GM18861 (cell line): ENCODE results near the gene NXN.
A peak's percentile ranks its signal among the peaks of the same experiment; 100 is the strongest.

ENCODE experiments used
- ATAC-seq: cut with Tn5 transposase; IDR thresholded peaks from one replicate; pipeline ENCODE4 v1.9.1; 2021; ENCODE audit not compliant: unreplicated experiment

The NXN gene

GRCh38 chr17:979539-980405 lies at the start of gene NXN:
Gene NXN (minus strand): TSS chr17:979776.
- ATAC-seq, result peak; percentile 56

GRCh38 chr17:1027044-1027443 lies 47.5 kb upstream of the NXN start:
- no peak for ATAC-seq

- no peak for ATAC-seq
Measured at GRCh38 chr17:1026599-1026975, 47.0 kb upstream of the NXN start.

DNA sequence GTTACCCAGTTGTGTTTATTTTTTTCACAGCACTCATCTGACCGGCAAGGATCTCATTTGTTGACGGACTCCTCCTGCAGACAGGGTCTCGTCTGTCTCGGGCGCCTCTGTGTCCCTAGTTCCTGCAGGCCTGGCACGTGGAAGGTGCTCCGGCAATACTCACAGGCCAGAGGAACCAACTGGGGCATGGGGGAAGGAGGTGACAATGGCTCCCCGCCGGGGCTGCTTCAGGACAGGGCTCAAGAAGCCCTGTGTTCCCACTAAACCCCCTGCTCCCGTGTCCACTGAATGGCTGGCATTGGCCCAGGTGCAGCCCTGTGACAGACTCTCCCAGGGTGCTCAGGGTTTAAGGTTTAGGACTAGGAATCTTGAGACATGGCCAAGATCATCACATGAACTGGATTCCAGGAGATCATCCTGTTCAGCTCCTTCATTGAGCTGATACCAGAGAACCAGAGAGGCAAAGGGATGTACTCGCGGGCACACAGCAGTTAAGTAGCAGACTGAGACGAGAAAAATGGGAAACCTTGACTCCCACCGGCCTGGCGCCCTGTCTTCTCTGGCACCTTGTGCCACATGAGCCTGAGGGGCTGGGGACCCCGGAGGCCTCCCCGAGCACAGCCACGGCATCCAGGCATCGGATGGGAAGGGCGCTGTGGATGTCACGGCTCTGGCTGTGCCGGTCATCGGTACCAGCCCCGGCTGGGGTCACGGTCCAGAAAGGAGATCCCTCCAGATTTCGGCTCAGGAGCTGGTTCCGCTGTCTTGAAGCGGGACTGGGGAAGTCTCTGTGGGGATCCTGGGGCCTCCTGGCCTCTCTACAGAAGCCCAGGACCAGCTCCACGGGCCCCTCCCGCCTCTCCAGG lies 46.4 kb upstream of the NXN start:
- no peak for ATAC-seq

GRCh38 chr17:1024076-1024475 lies 44.5 kb upstream of the NXN start:
- no peak for ATAC-seq

GRCh38 chr17:1022278-1023024 lies 42.9 kb upstream of the NXN start:
- no peak for ATAC-seq

DNA sequence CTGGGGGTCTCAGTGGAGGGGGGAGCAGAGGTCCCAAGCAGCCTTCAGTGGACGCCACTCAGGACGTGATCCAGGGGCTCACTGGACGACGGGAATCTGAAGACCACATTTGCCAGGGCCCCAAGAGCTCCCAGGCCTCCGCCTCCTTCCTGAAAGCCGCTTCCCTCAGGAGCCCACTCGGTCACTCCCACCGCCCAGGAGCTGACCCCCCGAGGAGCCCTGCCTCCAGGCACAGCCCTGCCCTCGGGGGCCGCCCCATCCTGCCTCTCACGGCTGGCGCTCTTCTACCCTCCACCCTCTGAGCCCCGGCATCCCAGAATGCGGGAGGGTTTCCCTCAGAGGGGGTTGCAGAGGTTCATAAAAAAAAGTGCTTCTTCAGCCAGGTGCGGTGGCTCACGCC lies 41.6 kb upstream of the NXN start:
- no peak for ATAC-seq

GRCh38 chr17:1019451-1019850 lies 39.9 kb upstream of the NXN start:
- ATAC-seq, result no peak

- no peak for ATAC-seq
Measured at GRCh38 chr17:1018547-1018946, 39.0 kb upstream of the NXN start.

DNA sequence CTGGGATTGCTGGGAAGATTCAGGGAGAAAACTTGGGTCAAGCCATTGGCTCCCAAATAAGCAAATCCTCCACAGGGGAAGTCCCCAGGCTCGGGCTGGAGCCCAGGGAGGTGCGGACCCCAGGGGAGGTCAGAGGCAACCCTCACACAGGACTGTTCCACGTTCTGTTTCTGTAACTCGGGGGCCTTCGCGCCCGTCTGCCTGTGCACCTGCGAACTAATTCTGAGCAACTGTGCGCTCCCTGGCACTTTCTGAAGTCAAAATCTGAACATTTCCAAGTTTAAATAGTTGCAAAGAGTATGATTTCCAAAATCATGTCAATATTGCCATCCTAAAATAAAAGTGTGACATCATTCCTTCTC lies 34.1 kb upstream of the NXN start:
- ATAC-seq, result no peak

- no peak for ATAC-seq
Measured at GRCh38 chr17:1012823-1013728, 33.5 kb upstream of the NXN start.

- ATAC-seq, result no peak
Measured at GRCh38 chr17:1011760-1012735, 32.5 kb upstream of the NXN start.

GRCh38 chr17:1011138-1011537 lies 31.6 kb upstream of the NXN start:
- no peak for ATAC-seq

DNA sequence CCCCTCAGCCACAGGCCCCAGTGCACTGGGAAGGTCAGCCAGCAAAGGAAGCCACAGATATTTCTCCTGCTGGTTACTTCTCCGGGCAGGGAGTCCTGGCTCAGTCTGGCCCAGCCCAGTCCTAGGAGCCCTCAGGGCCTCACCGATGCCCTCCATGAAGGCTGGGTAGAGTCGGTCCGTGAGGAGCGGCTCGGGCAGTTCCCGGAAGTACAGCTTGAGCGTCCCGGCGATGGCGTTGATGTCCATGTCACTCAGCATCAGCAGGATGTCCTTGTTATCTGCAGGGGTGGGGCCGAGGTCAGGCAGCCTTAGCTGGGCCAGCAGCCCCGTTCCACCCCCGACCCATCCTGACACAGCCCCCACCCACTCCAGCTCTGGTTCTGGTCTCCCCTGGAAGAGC lies 31.0 kb upstream of the NXN start:
- no peak for ATAC-seq

DNA sequence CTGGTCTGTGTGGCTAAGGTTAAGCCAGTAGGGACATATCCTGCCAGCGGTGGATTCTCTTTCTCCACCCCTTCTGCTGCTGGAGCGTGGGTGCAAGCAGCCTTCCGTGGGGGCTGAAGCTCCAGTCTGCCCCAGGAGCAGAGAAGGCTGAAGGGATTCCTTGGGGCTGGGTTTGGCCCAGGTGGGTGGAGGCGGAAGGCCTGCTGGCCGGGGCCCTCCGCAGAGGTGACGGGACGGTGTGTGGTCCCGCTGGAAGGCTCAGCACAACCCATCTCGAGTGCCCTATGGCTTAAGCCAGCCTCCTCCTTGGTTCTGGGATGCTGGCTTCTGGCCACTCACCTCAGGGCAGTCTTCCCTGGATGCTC lies 30.5 kb upstream of the NXN start:
- no peak for ATAC-seq

GRCh38 chr17:1009229-1010085 lies 29.9 kb upstream of the NXN start:
- ATAC-seq, result no peak

GRCh38 chr17:1008008-1008761 lies 28.6 kb upstream of the NXN start:
- ATAC-seq, result no peak
